GM12872 (cell line): ENCODE data around the gene LY6G6D.
A peak's percentile ranks its signal among the peaks of the same experiment; 100 is the strongest.

ENCODE experiments used
- TF ChIP-seq, protein P1 (sequence below): IDR thresholded peaks from 3 replicates; pipeline ENCODE4 v1.5.1; 2011; ENCODE audit warnings: low read depth, mild to moderate bottlenecking, low read length, moderate library complexity; ENCODE audit not compliant: insufficient read depth

The LY6G6D gene

DNA sequence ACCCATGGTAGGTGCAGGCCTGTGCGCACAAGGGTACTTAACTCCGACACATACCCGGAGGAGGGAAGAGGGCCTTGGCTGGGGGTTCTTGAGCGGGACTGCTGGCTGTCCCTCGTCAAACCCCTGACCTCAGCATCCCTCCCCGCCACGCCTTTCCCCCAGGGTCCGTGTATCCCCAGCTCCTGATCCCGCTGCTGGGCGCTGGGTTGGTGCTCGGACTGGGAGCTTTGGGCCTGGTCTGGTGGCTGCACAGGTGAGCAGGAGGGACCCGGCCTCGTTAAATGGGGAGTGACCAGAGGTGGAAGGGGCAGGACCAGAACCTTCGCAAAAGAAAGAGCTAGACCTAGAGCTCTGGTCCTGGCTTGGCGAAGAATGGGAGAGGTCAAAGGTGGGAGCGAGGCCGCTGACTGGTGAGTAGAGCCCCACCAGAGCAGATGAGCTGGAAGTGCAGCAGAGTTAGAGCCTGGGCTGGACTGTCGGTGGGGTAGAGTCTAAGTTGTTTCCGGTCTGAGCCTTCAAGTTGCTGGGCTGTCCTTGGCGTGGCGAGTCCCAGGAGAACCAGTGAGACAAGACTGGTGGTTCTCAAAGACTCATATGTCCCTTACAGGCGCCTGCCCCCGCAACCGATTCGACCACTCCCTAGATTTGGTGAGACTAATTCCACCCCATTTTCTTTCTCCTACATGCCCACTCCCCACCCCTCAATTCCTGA lies 9.0 kb downstream of the LY6G6D start:
- TF ChIP-seq, protein P1, sequence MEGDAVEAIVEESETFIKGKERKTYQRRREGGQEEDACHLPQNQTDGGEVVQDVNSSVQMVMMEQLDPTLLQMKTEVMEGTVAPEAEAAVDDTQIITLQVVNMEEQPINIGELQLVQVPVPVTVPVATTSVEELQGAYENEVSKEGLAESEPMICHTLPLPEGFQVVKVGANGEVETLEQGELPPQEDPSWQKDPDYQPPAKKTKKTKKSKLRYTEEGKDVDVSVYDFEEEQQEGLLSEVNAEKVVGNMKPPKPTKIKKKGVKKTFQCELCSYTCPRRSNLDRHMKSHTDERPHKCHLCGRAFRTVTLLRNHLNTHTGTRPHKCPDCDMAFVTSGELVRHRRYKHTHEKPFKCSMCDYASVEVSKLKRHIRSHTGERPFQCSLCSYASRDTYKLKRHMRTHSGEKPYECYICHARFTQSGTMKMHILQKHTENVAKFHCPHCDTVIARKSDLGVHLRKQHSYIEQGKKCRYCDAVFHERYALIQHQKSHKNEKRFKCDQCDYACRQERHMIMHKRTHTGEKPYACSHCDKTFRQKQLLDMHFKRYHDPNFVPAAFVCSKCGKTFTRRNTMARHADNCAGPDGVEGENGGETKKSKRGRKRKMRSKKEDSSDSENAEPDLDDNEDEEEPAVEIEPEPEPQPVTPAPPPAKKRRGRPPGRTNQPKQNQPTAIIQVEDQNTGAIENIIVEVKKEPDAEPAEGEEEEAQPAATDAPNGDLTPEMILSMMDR, result no peak

DNA sequence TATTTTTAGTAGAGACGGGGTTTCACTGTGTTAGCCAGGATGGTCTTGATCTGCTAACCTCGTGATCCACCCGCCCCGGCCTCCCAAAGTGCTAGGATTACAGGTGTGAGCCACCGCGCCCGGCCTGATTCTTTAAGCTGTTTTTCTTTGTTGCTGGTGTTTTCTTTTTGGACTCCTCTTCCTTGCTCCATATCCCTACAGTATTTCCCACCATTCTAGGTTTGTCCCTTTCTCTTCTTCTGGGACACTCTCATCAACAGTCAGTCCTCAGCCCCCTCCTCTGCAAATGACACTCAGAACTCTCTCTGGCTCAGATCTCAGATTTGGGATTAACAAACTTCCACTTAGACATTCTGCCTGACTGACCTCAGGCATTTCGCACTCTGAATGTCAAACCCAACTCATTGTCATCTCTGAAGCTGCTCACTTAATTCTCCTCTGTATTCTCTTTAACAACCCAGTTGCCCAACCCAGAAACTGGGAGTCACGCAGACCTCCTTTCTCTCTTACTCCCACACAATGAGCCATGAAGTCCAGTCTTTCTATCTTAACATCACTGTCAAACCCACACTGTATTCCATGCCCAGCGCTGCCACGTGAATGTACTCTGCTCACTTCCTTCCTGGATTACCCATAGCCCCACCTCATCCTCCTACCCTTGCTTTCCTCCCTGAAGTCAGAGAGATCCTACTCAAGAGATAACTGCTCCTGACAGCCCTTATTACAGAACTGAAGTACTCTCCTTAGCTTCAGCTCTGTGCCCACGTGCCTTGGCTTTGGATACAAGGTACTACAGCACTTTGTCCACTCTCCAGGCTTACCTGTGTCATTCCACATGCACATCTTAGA lies 10.6 kb downstream of the LY6G6D start:
- TF ChIP-seq, protein P1, result no peak

DNA sequence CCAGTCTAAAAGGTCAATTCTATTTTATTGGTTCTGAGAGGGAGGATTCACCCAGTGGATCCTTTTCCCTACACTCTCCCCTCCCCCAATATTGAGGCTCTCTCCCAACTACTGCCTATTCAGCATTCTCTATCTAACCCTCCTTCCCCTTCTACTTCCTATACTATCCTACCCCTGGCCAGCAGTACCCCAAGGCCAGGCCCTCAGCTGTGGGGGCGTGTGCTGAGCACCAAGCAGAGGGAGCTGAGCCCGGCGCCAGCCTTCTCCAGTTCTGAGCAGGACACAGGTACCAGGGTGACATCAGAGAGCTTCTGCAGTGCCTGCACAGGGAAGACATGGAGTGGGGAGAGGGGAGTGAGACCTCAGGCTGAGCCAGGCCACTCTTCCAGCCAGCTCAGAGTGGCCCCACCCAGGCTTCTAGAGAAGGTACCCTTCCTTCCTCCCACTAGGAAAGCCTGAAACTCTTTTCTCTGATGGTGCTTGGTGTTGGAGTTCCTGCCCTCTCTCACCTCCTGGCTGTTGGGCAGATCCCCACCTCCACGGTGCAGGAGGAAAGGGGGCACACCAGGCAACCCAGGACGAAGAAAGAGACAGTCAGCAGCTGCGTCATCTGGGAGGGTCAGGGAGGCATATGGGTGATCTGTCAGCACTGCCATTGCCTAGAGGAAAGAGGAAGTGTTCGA lies 12.0 kb downstream of the LY6G6D start:
- TF ChIP-seq, protein P1, result no peak

DNA sequence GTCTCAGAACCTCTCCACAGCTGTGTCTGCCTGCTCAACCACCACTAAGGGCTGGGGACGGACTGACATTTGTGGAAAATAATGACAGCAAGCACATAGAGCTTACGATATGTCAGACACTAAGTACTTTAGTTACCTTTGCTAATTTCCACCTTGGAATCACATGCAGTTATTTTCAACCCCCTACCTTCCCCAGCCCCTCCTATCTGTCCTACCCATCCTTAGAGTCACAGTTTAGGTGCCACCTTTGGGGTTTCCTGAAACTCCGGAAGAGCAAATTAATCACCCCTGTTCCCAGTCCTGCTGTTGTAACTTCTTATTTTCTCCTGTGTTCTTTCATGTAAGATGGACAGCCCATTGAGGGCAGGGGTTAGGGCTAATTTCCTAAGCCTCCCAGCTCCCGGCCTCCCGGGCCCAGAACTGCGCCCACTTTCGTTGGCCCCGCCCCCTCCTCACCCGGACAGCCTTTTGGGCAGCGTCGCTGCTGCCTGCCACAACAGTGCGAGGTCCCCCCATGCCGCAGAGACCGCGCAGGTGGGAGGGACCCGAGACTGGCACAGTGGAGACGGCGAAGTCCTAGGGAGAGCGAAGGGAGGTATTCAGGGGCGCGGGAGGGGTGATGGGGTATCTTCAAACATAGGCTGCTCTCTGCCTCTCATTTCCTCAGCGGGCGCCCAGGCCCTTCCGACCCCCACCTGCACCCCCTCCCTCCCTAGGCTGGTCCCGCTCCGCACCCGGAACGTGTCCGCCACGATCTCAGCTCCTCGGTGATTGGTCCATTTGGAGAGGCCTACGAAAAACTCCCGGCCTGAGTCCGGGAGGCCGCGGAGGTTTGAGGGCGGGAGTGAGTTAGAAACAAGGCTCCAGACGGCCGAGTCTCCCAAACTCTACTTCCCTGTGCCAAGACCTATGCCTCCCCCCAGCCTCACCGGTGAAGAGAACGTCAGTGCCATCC lies 12.8 kb downstream of the LY6G6D start:
- TF ChIP-seq, protein P1, result no peak

DNA sequence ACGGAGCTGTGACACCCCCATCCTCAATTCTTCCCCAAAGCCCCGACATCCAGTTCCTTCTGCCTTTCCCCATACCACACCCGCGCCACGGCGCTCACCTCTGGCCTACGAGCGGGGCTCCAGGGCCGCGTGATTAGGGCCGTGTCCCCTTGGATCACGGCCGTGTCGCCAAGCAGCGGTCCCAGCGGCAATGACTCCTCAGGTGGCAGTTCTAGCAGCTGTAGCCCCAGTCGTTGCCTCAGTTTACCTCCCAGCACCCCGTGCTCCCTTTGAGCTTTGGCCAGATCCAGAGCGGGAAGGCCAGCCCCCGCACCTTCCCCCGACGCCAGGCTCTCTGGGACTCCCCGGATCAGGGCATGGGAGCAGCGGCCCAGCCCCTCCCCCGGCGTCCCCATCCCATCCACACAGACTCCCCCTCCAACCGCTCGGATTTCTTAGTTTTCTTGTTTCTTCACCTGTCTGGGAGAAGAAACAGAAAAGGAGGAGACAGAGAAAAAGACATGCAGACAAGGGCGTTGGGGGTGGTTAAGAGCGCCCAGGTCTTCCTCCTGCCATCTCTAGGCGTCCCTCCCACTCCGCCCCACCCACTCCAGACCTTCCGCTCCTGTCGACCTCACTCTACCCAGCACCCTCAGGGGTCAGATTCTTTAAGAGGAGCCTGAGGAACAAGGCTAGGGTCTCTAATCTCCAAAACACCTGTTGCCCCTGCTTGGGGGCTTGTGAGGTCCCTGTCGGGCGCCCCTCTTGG lies 13.8 kb downstream of the LY6G6D start, which contains the start of gene DDAH2:
DDAH2 (minus strand) TSS at position 533 of the 748 bp plus-strand sequence; CDS start at position 395, 138 bp downstream.
- TF ChIP-seq, protein P1, result peak; percentile 85

DNA sequence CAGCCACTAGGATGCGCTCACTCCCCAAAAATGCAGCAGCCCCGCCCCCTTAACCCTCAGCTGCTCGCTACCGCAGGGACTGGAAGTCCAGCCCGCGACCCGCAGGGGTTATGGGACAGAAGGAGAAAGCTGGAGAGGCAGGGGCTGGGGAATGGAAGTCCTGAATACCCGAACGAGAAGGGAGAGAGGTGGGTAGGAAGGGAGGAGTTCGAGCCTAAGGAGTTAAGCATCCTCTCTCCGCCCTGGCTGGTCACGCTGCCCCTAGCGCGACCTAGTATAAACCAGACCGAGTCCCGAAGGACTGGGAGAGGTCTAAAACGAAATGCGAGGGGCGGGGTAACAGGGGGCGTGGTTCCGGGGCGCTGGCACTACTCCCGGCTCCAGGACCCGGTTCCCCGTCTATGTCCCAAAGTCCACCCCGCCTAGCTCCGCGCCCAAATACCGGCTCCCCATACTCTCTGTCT lies 14.4 kb downstream of the LY6G6D start:
- TF ChIP-seq, protein P1, result no peak
